A673 (cell line): ENCODE data around the gene LRRC4C.

ENCODE experiments used
- CTCF ChIP-seq: fragments of 300-800, 200-600 bp; sonication (generic); conservative IDR thresholded peaks from 2 replicates; pipeline ENCODE4 v1.5.1; 2017; ENCODE audit warnings: low read depth, mild to moderate bottlenecking, antibody characterized with exemption, low read length, moderate library complexity, mixed read lengths
- EZH2 ChIP-seq: fragments of 200-600 bp; sonication (generic); IDR thresholded peaks from 2 replicates; pipeline ENCODE4 v1.6.1; 2017; ENCODE audit warnings: borderline replicate concordance, low read depth, mild to moderate bottlenecking, mixed read lengths, antibody characterized with exemption, low read length; ENCODE audit not compliant: poor library complexity, severe bottlenecking

- TF ChIP-seq CTCF (no peak), EZH2 (no peak)
Observed at GRCh38 chr11:41020259-41020658, 439.2 kb downstream of the LRRC4C start.
